ENCODE data around the gene TEX35.
A peak's percentile ranks its signal among the peaks of the same experiment; 100 is the strongest.
"Not testable (repeated sequence)": the region's sequence is repeated elsewhere in the genome, so short reads cannot be mapped to it uniquely, and the experiment has no call there.

The TEX35 gene

DNA sequence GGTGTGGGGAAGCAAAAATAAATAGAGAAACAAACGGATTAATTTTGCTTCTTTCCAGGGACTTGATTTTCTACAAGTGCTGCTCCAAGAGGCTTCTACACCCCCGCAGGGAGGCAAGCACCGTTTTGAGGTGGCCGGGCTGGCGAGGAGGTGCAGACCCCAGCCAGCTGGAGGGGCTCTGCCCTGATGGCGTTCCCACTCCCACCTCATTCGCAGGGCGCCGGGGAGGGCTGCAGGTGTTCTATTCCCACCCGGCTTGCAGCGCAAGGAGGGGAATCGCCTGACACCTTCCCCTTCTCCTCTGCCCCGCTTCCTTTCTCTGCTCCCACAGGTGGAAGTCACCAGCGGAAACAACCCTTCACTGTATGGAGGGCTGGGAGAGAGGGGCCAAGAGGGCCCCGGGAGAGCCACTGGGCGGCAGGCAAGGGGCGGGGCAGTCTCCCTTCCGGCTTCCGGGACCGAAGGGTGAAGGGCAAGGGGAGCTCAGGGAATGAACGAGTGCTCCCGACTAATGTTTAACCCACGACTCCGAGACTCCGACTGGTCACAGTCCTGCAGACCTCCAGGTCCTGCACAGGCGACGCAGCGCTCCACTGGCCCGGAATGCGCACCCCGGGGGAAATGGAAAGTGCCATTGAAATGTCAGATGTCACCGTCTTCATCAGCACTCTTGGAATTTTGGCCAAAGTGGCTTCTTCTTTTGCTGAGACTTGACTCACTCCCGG, 29.1 kb downstream of the TEX35 start:
- peak; percentile 23 to 53 for DNase-seq (ENCODE audit: low read depth in 2 of 2)

DNA sequence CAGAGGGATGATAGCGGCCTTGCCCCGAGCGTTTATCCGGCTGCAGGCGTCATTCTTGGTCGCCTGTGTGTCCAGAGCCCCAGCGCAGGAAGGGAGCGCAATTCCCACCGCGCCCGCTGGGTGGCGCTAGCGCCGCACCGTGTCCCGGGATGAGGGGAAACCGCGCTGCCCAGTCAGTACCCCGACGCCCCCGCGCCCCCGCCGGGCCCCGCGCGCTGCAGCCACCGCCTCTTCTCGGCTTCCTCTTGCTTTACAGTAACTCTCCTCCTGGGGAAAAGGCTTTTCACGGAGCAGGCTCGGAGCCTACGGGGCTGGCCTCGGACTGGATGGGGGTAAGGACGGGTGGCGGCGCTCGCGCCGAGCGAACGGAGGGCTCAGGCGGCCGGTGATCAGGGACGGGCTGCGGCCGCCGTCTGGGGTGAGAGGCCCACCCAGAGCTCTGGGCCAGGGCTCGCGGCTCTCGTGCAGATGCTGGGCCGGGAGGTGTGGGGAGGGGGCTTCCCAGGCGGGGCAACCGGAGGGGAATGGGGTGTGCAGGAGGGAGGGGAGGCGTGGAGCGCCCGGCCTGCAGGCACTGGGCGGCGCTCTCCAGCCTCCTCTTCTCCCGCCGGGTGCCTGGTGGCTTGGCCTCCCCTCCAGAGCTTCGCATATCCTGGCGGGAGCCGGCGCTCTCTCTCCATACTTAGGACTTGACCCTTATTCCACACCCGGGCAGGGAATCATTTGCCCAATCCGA, 29.8 kb downstream of the TEX35 start:
- peak; percentile 82 to 83 for DNase-seq (ENCODE audit: low read depth in 2 of 2)

DNA sequence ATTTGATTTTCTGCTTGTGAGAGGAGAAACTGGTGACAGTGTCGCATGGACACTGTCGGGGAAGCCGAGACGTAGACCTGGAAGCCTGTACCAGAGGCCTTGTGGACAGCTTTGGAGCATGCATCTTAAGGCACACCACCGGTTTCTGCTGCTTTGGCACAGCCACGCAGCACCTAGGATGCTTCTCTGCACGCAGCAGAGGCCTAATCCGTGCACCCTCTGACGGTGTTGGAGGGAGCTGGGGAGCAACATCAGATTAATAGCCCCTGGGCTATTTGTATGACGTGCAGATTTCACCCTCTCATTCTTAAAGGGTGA, 30.3 kb downstream of the TEX35 start:
- DNase-seq (ENCODE audit: low read depth in 2 of 2), result no peak

DNA sequence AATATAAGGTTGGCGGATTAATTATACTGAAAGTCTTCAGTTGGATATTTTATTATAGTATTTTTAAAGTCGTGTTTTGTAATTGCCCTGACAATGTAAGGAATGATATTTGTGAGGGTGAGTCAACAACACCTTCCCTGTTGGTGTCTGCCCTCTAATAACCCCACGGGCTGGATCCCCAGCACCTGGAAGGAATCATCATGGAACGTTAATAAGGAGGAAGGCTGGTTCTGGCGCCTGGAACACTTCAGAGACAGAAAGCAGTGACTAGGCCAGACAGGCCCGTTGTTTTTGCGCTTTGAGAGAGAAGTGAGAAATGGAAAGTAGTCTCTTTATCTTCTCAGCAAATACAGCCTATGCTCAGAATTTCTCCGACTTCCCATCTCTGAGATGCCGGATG, 31.6 kb downstream of the TEX35 start:
- DNase-seq (ENCODE audit: low read depth in 2 of 2), result no peak

DNA sequence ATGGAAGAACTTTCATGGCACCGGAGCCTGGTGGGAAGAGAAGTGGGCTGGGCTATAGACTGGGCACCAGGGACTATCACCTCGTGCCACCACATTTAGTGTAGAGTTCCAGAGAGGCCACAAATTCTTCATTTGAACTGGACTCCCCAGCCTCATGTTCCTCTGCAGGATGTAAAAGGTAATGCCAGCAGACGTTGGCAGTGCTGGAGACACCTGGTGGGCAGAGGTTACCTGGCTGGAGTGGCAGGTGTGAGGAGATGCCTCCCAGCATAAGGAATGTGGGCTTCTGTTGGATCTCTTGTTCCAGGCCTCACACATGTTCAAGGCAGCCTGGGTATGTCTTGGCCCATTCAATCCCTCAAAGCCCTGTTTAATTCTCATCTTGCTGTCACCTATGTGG, 35.2 kb downstream of the TEX35 start:
- DNase-seq (ENCODE audit: low read depth in 2 of 2), result no peak

DNA sequence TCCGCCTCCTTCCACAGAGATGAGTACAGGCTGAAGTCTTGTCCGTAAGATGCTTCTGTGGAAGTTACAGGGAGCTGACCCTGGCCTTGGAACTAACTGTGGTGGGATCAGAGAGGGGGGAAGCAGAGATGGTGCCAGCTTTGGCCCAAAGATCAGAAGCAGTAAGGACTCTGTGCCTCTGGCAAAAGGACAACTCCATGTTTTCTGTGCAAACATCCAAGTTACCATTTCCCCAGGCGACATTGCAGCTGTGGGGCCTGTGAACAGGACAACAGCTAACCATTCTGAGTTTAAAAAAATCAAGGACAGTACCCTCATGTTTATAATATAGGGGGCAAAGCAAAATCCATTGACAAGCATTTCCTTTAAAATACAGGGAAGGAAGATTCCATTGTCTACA, 38.4 kb downstream of the TEX35 start:
- DNase-seq (ENCODE audit: low read depth in 2 of 2), result no peak

DNA sequence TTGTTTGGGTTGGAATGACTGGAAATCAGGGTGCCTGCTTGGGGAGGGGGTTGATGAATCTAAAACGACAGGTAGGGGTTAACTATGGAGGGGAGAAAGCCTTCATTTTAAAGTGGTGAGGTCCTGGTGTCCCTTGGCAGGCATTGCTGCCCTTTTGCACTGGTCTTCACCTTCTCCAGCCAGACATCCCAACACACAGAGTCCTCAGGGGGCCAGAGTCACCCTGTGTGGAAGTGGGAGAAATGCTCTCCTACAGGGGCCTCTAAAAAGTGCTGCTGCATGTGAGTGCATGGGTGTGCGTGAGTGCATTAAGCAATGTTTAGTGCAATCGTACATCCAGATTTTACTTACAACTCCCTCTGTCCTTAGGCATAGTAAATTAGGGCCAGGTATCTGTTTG, 39.0 kb downstream of the TEX35 start:
- no peak for DNase-seq (ENCODE audit: low read depth in 2 of 2)

DNA sequence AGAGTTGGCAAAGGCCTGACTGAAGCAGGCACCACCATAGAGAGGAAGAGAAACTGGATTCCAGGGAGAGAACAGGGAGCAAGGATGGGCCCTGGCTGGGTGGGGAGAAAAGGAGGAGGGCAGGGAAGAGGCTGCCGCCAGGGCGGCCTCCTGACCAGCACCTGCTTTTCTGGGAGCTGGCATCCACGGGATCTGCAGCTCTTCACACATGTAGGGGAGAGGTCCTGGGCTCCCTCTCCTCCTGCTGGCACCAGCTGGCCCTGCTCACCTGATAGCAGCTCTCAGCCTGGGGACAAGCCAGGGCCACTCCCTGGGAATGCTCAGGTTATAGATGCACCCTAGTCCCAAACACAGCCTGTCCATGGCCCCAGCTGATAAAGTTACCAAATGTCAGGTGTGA, 39.9 kb downstream of the TEX35 start:
- DNase-seq (ENCODE audit: low read depth in 2 of 2), result no peak

DNA sequence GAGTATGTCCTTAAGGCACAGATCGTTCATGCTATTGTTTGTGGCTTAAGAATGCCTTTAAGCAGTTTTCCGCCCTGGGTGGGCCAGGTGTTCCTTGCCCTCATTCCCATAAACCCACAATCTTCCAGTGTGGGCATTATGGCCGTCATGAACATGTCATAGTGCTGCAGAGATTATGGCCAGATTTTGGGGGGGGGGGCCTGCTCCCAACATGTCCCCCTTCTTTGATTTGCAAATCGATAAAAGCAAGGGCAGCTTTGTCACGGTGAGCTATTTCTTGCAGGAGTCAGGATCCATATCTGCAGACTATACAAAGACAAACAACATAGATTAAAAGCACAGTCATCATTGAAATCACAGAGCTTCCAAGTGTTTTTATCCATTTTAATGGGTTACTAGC, 41.4 kb downstream of the TEX35 start:
- DNase-seq (ENCODE audit: low read depth in 2 of 2), result not testable (repeated sequence)

DNA sequence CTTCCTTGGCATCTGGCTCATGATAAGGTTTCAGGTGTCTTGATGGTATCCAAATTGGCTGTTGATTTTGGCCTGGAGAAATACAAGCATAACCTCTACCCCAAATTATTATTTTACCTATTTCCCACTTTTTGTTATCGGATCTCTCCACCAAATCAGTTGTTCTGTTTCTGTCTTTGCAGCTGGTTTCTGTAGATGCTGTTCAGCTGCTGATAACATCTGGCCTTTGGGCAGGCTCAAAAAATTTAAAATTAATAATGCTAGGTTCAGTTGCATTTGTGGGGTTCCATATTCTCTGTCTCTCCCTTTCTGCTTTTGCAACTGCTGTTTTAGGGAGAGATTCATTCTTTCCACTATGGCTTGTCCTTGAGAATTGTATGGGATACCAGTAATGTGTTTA, 42.7 kb downstream of the TEX35 start:
- not testable (repeated sequence) for DNase-seq (ENCODE audit: low read depth in 2 of 2)

DNA sequence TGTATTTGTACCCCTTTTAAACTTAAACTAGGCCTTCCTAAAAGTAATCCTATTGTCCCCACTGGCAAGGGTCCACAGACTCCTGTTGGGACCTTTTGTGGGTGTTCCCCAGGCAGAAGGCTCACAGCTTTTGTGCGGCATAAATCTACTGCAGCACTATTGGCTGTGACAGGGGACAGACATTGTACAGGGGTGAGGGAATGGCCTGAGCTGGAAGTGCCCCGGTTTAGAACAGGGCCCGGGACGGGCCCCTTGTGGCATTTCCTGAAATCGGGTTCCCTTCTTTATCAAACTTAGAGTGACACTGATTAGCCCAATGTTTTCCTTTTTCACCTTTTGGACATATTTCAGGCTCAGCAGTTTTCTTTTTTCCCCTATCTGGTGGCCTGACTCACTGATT, 45.9 kb downstream of the TEX35 start:
- not testable (repeated sequence) for DNase-seq (ENCODE audit: low read depth in 2 of 2)

DNA sequence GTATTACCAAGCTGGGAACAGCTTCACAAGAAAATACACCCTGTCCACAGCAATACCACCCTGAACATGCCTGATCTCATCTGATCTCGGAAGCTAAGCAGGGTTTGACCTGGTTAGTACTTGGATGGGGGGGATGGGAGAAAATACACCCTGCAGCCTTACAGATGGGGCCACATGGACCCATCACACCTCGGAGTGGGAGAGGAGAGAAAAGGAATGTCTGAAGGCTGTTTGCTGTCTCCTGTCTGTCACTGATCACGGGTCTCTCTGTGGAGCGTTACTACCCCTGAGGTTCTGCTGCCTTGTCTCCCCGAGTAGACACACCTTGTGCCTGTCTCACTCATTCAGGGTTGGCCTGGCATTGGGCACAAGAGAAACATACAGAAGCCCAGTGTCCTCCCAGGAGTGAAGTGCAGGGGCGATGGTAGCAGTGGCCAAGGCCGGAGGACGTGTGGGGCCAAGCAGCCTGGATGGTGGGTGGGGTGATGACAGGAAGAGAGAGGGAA, 48.0 kb downstream of the TEX35 start:
- DNase-seq (ENCODE audit: low read depth in 2 of 2), result no peak

DNA sequence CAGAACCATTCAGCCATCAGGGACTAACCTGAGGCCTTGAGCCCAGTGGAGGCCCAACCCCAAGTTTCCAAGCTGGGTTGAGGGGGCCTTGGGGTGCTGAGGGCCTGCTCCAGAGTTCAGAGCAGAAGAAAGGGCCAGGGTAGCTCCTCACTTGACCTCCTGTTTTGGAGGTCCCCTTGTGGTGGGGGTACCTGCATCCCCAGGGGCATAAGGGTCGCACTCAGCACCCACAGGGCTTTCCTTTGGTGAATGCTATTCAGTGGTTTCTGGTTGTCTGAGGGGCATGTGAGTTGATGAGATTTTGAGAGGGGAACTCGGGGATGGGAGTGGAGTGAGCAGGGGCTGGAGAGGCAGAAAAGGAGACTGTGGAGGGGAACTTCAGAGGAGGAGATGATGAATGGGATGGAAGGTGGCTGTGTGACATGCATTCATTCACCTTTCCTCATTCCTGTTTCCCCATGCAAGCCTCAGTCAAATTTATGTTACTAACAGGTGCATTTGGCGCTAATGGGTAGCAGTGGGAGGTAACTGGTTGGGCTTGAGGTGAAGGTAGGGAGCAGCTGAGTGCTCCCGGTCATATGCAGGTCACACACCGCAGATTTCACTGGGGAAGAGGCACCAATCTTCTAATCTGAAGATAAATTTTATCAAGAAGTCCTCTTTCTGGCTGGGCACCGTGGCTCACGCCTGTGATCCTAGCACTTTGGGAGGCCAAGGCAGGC, 50.4 kb downstream of the TEX35 start:
- no peak for DNase-seq (ENCODE audit: low read depth in 2 of 2)

DNA sequence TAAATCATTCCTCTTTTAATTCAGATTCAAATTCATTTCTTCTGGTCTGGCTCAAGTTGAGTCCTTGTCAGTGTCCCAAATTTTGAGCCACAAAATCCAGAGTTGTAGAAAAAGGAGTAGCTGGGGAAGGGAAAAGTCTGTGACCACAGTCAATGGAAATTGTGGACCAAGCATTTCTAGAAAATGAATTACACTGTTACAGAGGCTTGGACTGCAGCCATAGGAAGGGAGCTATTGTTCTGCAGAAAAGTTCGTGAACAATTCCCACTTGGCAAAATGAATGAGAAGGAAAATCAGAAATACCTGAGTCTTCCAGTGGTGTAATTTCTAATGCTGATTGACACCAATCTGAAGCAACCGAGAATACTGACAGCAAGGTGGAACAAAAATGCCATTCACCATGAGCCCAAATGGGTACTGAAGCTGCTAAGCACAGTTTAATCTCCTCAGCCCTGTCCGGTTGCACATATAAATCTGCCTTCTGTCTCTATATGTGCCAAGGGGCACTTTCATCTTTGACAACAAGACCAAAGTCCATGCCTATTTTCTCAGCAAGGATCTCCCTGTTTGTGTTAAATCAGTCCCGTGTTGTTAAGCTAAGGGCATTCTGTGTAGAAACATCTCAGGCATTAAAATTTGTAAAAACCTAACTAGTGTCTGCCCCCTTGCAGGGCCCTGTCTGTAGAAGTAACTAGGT, 51.3 kb downstream of the TEX35 start:
- no peak for DNase-seq (ENCODE audit: low read depth in 2 of 2)

DNA sequence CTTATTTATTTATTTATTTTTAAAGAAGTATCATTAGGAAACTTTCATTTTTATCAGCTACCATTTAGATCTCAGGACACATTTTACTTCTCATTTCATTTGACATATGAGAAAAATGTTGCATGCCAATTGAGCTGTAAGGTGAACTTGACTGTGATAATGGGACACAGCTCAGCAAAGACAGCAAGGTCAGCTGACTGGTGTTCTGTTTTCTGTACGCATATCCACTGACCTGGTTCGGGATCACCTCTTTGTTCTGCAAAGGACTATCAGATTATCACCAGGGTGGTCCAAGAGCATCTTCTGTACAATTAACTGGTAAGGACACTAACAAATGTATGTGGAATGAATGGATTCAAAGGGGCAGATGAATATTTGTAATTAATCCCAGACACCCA, 51.9 kb downstream of the TEX35 start:
- no peak for DNase-seq (ENCODE audit: low read depth in 2 of 2)

DNA sequence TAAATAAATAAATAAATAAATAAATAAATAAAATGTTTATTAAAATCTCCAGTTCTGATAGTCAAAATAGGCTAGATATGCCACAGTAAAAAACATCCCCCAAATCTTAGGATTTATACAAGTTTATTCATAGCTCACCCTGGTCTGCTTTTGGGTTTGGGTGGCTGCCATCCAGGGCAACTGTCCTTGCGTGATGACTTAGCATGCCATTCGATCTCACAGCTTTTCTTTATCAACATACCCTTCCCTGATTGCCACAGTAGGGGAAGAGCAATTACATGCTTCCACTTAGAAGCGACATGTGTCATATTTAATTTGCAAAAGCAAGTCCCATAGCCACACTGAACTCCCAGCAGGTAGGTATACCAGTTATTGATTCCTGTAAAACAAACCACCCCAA, 52.7 kb downstream of the TEX35 start:
- no peak for DNase-seq (ENCODE audit: low read depth in 2 of 2)

DNA sequence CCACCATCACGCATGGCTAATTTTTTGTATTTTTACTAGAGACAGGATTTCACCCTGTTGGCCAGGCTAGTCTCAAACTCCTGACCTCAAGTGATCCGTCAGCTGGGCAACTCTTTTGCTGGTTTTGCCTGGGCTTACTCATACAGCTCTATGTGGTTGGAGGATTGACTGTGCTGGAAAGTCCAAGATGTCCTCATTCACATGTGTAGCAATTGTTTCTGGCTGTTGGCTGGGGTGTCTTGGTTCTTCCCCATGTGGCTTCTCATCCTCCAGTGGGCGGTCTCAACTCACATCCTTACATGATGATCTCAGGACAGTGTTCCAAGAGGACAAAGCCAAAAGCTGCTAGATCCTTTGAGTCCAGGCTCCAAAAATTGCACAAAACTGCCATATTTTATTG, 53.3 kb downstream of the TEX35 start:
- no peak for DNase-seq (ENCODE audit: low read depth in 2 of 2)

DNA sequence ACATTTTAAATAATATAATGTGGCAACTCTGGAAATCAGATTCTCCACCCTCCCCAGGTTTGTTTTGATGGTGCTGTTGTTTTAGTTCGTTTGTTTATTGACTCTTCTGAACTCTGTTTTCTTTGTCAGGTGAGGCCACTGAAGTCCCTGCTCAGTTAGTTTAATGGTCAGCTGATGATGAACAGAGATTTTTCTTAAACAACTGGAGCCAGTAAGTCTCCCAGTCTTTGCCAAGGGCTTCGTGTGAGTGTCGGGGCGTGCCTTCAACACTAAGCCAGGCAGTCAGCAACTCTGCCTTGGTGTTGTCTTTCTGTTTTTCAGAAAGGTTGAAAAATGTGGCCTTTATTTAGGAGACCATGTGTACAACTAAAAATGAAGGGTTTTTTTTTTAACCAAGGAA, 58.9 kb downstream of the TEX35 start:
- no peak for DNase-seq (ENCODE audit: low read depth in 2 of 2)

Measured in activated CD4-positive, alpha-beta T cell treated with anti-CD3 and anti-CD28 coated beads for 24 hours (primary cell).